ENCODE measurements around the gene ERBB2. TPM values are rescaled to one million over a fixed set of nuclear protein-coding genes. Genes with fewer than 3 reads are reported as not detected.

The ERBB2 gene
- total RNA-seq, 1 experiment from 2014 or later: 216 TPM

GRCh38 chr17:39716879-39717536 lies 17.1 kb downstream of the ERBB2 start:
- Histone ChIP-seq H3K79me1 (ENCODE audit: insufficient read depth, low read depth, low read length, poor library complexity, severe bottlenecking) (no peaks in the 10 kb centered on the region), H3K27ac (ENCODE audit: insufficient read length, low read depth, low read length) (no peak overlapping the region), H4K91ac (ENCODE audit: insufficient read length, low read depth, low read length) (no peak overlapping the region), H2BK5ac (ENCODE audit: insufficient read length, low read length) (no peak overlapping the region), H2BK15ac (ENCODE audit: low read depth, low read length) (no peak overlapping the region), H3K23ac (ENCODE audit: insufficient read length, low read depth, low read length) (no peak overlapping the region), H3K4me1 (ENCODE audit: insufficient read depth, low read length) (no peaks in the 10 kb centered on the region), H3K9me3 (ENCODE audit: control insufficient read depth, low read depth, low read length) (no peaks in the 10 kb centered on the region), H3K23me2 (ENCODE audit: insufficient read length, low read depth, low read length, poor library complexity, severe bottlenecking) (no peaks in the 10 kb centered on the region), H4K8ac (replicated peaks; ENCODE audit: insufficient read length, low read depth, low read length) (no peak overlapping the region), H3T11ph (ENCODE audit: low read length) (no peak overlapping the region), H2BK120ac (ENCODE audit: low read depth, low read length, poor library complexity, severe bottlenecking) (no peak overlapping the region), H4K20me1 (ENCODE audit: control insufficient read depth, insufficient read depth, insufficient read length) (no peaks in the 10 kb centered on the region), H3K56ac (ENCODE audit: insufficient read length, low read depth, low read length) (no peak overlapping the region), H3K27me3 (ENCODE audit: insufficient read depth, low read length) (no peaks in the 10 kb centered on the region), H2AFZ (ENCODE audit: low read length) (no peak overlapping the region), H3K18ac (ENCODE audit: insufficient read length, low read depth, low read length) (no peak overlapping the region), H2AK5ac (ENCODE audit: insufficient read length, low read length) (no peak overlapping the region), H3K9ac (ENCODE audit: extremely low read depth, insufficient read length, low read length) (no peak overlapping the region), H3K4ac (ENCODE audit: low read depth, low read length) (no peak overlapping the region), H3K79me2 (ENCODE audit: insufficient read depth, low read length) (no peaks in the 10 kb centered on the region), H2BK12ac (ENCODE audit: insufficient read length, low read depth, low read length) (no peak overlapping the region), H4K5ac (ENCODE audit: insufficient read length, low read depth, low read length) (no peak overlapping the region), H3K14ac (ENCODE audit: insufficient read depth, low read length) (no peak overlapping the region), H2BK20ac (ENCODE audit: low read depth, low read length, poor library complexity, severe bottlenecking) (no peak overlapping the region), H3K4me2 (ENCODE audit: insufficient read depth, insufficient read length, low read length) (no peak overlapping the region)
- H3K36me3 Mint-ChIP-seq (ENCODE audit: insufficient read depth in 1 of 3, low read depth in 3 of 3): peaks cover 68 to 92% (median 78%) of the 10 kb centered on the region in 3 experiments; a peak in 6 of 7 replicates
- H3K4me3 Mint-ChIP-seq: no peak overlapping the region
- DNase-seq: no peak
- no peak for TF ChIP-seq CTCF (conservative IDR thresholded peaks at IDR 0.05)
- H3K9me3 Mint-ChIP-seq: no peaks in the 10 kb centered on the region
- H3K27ac Mint-ChIP-seq: peak overlapping the region in 2 of 3 experiments; percentile 44 to 84; a peak in 3 of 7 replicates
- no peaks in the 10 kb centered on the region for H3K4me1 Mint-ChIP-seq
- H3K27me3 Mint-ChIP-seq (ENCODE audit: low read depth): no peaks in the 10 kb centered on the region
- no CpG with 5 or more reads among the region's 11 CpGs for WGBS (ENCODE audit: extremely low coverage, insufficient read length, low lambda C conversion rate)
